Stomach smooth muscle (tissue), 2 donors: ENCODE measurements around the gene LDLRAD4.

Source experiments
- H3K27ac ChIP-seq: one replicate; pipeline ENCODE4 v1.7.0; 2013; ENCODE audit warnings: mild to moderate bottlenecking, low read length, inconsistent platforms
- H3K27me3 ChIP-seq, 2 donors: one replicate each; pipeline ENCODE4 v1.7.0; 2013; ENCODE audit warnings: low read length in 2 of 2; ENCODE audit not compliant: insufficient read depth in 2 of 2, control insufficient read depth in 1 of 2
- H3K36me3 ChIP-seq, 2 donors: one replicate each; pipeline ENCODE4 v1.7.0; 2013; ENCODE audit warnings: low read length in 2 of 2; ENCODE audit not compliant: control insufficient read depth in 2 of 2, insufficient read depth in 2 of 2
- H3K4me1 ChIP-seq: one replicate; pipeline ENCODE4 v1.7.0; 2013; ENCODE audit warnings: low read length; ENCODE audit not compliant: control insufficient read depth, insufficient read depth
- H3K4me3 ChIP-seq, 2 donors: one replicate each; pipeline ENCODE4 v1.7.0; 2013; ENCODE audit warnings: low read length in 2 of 2
- H3K9ac ChIP-seq, 2 donors: one replicate each; pipeline ENCODE4 v1.7.0; 2013; ENCODE audit warnings: low read length in 2 of 2, mild to moderate bottlenecking in 1 of 2
- H3K9me3 ChIP-seq, 2 donors: one replicate each; pipeline ENCODE4 v1.7.0; 2013; ENCODE audit warnings: low read length in 2 of 2; ENCODE audit not compliant: control insufficient read depth in 2 of 2
- donor health status: healthy.
- donor health status: Pancreatic carcinoma.

Gene LDLRAD4

GRCh38 chr18:13218368-13218991 is at the start of gene LDLRAD4:
Gene LDLRAD4, plus strand, starts transcription at chr18:13218760.
- H3K27ac ChIP-seq: peak within 1 kb of the TSS; percentile 75
- no peaks in the 10 kb centered on the region for H3K9me3 ChIP-seq
- peak within 1 kb of the TSS; percentile 19 to 71 for H3K9ac ChIP-seq
- peaks cover 41% of the 10 kb centered on the region for H3K4me1 ChIP-seq
- no peaks in the 10 kb centered on the region for H3K27me3 ChIP-seq
- no peaks in the 10 kb centered on the region for H3K36me3 ChIP-seq
- peak within 1 kb of the TSS; percentile 68 to 80 for H3K4me3 ChIP-seq

- no peak overlapping the region for H3K9ac ChIP-seq
- no peaks in the 10 kb centered on the region for H3K9me3 ChIP-seq
- H3K36me3 ChIP-seq: no peaks in the 10 kb centered on the region
- no peak overlapping the region for H3K4me3 ChIP-seq
- no peaks in the 10 kb centered on the region for H3K27me3 ChIP-seq
- no peak overlapping the region for H3K27ac ChIP-seq
- peaks cover 2% of the 10 kb centered on the region for H3K4me1 ChIP-seq
Observed at GRCh38 chr18:13173578-13174145, 44.9 kb upstream of the LDLRAD4 start.

GRCh38 chr18:13175266-13175665 is 43.3 kb upstream of the LDLRAD4 start:
- Histone ChIP-seq H3K27ac (no peak overlapping the region), H3K4me3 (no peak overlapping the region), H3K27me3 (no peaks in the 10 kb centered on the region), H3K4me1 (peaks cover 2% of the 10 kb centered on the region), H3K9me3 (no peaks in the 10 kb centered on the region), H3K36me3 (no peaks in the 10 kb centered on the region), H3K9ac (no peak overlapping the region)

GRCh38 chr18:13175754-13176210 is 42.8 kb upstream of the LDLRAD4 start:
- peaks cover 2% of the 10 kb centered on the region for H3K4me1 ChIP-seq
- no peak overlapping the region for H3K9ac ChIP-seq
- no peak overlapping the region for H3K27ac ChIP-seq
- H3K27me3 ChIP-seq: no peaks in the 10 kb centered on the region
- no peak overlapping the region for H3K4me3 ChIP-seq
- H3K9me3 ChIP-seq: no peaks in the 10 kb centered on the region
- no peaks in the 10 kb centered on the region for H3K36me3 ChIP-seq

- no peak overlapping the region for H3K9ac ChIP-seq
- H3K36me3 ChIP-seq: no peaks in the 10 kb centered on the region
- peaks cover 0 to 1% of the 10 kb centered on the region in 2 donors for H3K27me3 ChIP-seq
- no peaks in the 10 kb centered on the region for H3K9me3 ChIP-seq
- no peak overlapping the region for H3K27ac ChIP-seq
- peaks cover 2% of the 10 kb centered on the region for H3K4me1 ChIP-seq
- H3K4me3 ChIP-seq: no peak overlapping the region
Observed at GRCh38 chr18:13176847-13177246, 41.7 kb upstream of the LDLRAD4 start.

GRCh38 chr18:13178197-13178596 is 40.4 kb upstream of the LDLRAD4 start:
- no peak overlapping the region for H3K4me3 ChIP-seq
- no peak overlapping the region for H3K27ac ChIP-seq
- H3K9ac ChIP-seq: no peak overlapping the region
- H3K27me3 ChIP-seq: peaks cover 0 to 2% of the 10 kb centered on the region in 2 donors
- peaks cover 2% of the 10 kb centered on the region for H3K4me1 ChIP-seq
- no peaks in the 10 kb centered on the region for H3K36me3 ChIP-seq
- no peaks in the 10 kb centered on the region for H3K9me3 ChIP-seq

- H3K27me3 ChIP-seq: peaks cover 0 to 2% of the 10 kb centered on the region in 2 donors
- H3K9me3 ChIP-seq: no peaks in the 10 kb centered on the region
- H3K27ac ChIP-seq: no peak overlapping the region
- H3K4me3 ChIP-seq: no peak overlapping the region
- no peak overlapping the region for H3K9ac ChIP-seq
- no peaks in the 10 kb centered on the region for H3K36me3 ChIP-seq
- peaks cover 2% of the 10 kb centered on the region for H3K4me1 ChIP-seq
Observed at GRCh38 chr18:13178976-13179375, 39.6 kb upstream of the LDLRAD4 start.

GRCh38 chr18:13179566-13180113 is 38.9 kb upstream of the LDLRAD4 start:
- peaks cover 0 to 2% of the 10 kb centered on the region in 2 donors for H3K27me3 ChIP-seq
- H3K4me3 ChIP-seq: no peak overlapping the region
- no peak overlapping the region for H3K27ac ChIP-seq
- H3K9ac ChIP-seq: no peak overlapping the region
- no peaks in the 10 kb centered on the region for H3K36me3 ChIP-seq
- no peaks in the 10 kb centered on the region for H3K4me1 ChIP-seq
- no peaks in the 10 kb centered on the region for H3K9me3 ChIP-seq

GRCh38 chr18:13180614-13181375 is 37.8 kb upstream of the LDLRAD4 start:
- H3K27ac ChIP-seq: no peak overlapping the region
- no peak overlapping the region for H3K9ac ChIP-seq
- H3K4me1 ChIP-seq: no peaks in the 10 kb centered on the region
- no peaks in the 10 kb centered on the region for H3K9me3 ChIP-seq
- H3K27me3 ChIP-seq: peaks cover 0 to 2% of the 10 kb centered on the region in 2 donors
- no peak overlapping the region for H3K4me3 ChIP-seq
- no peaks in the 10 kb centered on the region for H3K36me3 ChIP-seq

GRCh38 chr18:13181765-13182164 is 36.8 kb upstream of the LDLRAD4 start:
- Histone ChIP-seq H3K9ac (no peak overlapping the region), H3K4me3 (no peak overlapping the region), H3K27me3 (peaks cover 0 to 2% of the 10 kb centered on the region in 2 donors), H3K36me3 (no peaks in the 10 kb centered on the region), H3K9me3 (no peaks in the 10 kb centered on the region), H3K4me1 (no peaks in the 10 kb centered on the region), H3K27ac (no peak overlapping the region)
